HCT116 (cell line): ENCODE data around the gene WDR48. TPM values are rescaled to one million over a fixed set of nuclear protein-coding genes. Genes with fewer than 3 reads are reported as not detected.

ENCODE experiments used
- ATAC-seq: fragments of 200-7000 bp; cut with Tn5 transposase; 2 replicates; pipeline ENCODE4 v1.9.1; 2020; ENCODE audit warnings: mild to moderate bottlenecking, moderate library complexity
- BruUV-seq: library from RNA; stranded (reverse); fragments of 400-500 nt; replicated peaks from 2 replicates; lab custom pipeline; 2021; lab: Mats Ljungman, UMichigan
- CTCF ChIA-PET: fragments of 300-600 bp; sonication (Branson Sonifier 250); formaldehyde crosslinking; loops from one replicate; lab custom pipeline; 2021; ENCODE audit warnings: antibody characterized with exemption; lab: Charles Lee
- POLR2A ChIA-PET: fragments of 300-600, 350-600 bp; sonication (Branson Sonifier 250); formaldehyde crosslinking; loops from one replicate; lab custom pipeline; 2021; ENCODE audit warnings: antibody characterized with exemption; lab: Charles Lee
- RAD21 ChIA-PET, 2 experiments: fragments of 300-600 bp; sonication (Branson Sonifier 250); formaldehyde crosslinking; loops; one replicate each; lab custom pipeline; 2023; ENCODE audit warnings: low total read pairs in 2 of 2; ENCODE audit not compliant: uncharacterized antibody in 2 of 2, unreplicated experiment in 2 of 2, low non-redundant PET in 1 of 2; lab: Charles Lee
- DNase-seq: peaks from one replicate; pipeline ENCODE4 v3.0.0-alpha.2; 2010; ENCODE audit warnings: low read depth, low spot score
- H2AFZ ChIP-seq: fragments of 200-600 bp; shearing (Covaris generic), sonication (generic); 2 replicates; pipeline ENCODE4 v1.6.1; 2017; ENCODE audit warnings: low read depth, mixed run types, mixed read lengths, antibody characterized with exemption, low read length; ENCODE audit not compliant: poor library complexity, severe bottlenecking
- H3K27ac ChIP-seq: 2 replicates; pipeline ENCODE4 v1.5.1; 2012; ENCODE audit warnings: low read depth, low read length
- H3K27me3 ChIP-seq: fragments of 200-600 bp; sonication (generic); 2 replicates; pipeline ENCODE4 v1.6.1; 2016; ENCODE audit warnings: mixed run types, low read length, mixed read lengths; ENCODE audit not compliant: insufficient read depth
- H3K36me3 ChIP-seq, 2 experiments: fragments of 200-500 bp in 1 of 2; fragments of 200-600 bp in 1 of 2; sonication (Bioruptor generic) in 1 of 2; sonication (generic) in 1 of 2; 2 replicates each; pipeline versions ENCODE4 v1.5.1 to v1.6.1; 2014 to 2016; ENCODE audit warnings: low read length in 2 of 2, inconsistent platforms in 1 of 2, mixed read lengths in 1 of 2, mixed run types in 1 of 2; ENCODE audit not compliant: insufficient read depth in 2 of 2, control insufficient read depth in 1 of 2
- H3K4me1 ChIP-seq, 2 experiments: fragments of 200-600 bp in 1 of 2; sonication (generic) in 1 of 2; 2 replicates each; pipeline versions ENCODE4 v1.5.1 to v1.6.1; 2012 to 2017; ENCODE audit warnings: low read length in 2 of 2, inconsistent platforms in 1 of 2, mild to moderate bottlenecking in 1 of 2, mixed read lengths in 1 of 2, mixed run types in 1 of 2, moderate library complexity in 1 of 2; ENCODE audit not compliant: insufficient read depth in 2 of 2, control insufficient read depth in 1 of 2
- H3K4me2 ChIP-seq: fragments of 200-600 bp; sonication (generic); 2 replicates; pipeline ENCODE4 v1.6.1; 2017; ENCODE audit warnings: mixed run types, low read length, mixed read lengths
- H3K4me3 ChIP-seq, 2 experiments: fragments of 200-600 bp in 1 of 2; sonication (generic) in 1 of 2; replicated peaks in 1 of 2; 2 replicates each; pipeline ENCODE4 v1.5.1; 2011 to 2016; ENCODE audit warnings: low read length in 2 of 2, control low read depth in 1 of 2, low read depth in 1 of 2, mild to moderate bottlenecking in 1 of 2, mixed read lengths in 1 of 2, mixed run types in 1 of 2
- H3K79me2 ChIP-seq: fragments of 200-600 bp; sonication (generic); 2 replicates; pipeline ENCODE4 v1.6.1; 2017; ENCODE audit warnings: mild to moderate bottlenecking, mixed run types, low read length, moderate library complexity, mixed read lengths; ENCODE audit not compliant: insufficient read depth
- H3K9ac ChIP-seq: fragments of 200-600 bp; sonication (generic); 2 replicates; pipeline ENCODE4 v1.6.1; 2016; ENCODE audit warnings: low read length, mixed read lengths
- H3K9me2 ChIP-seq: fragments of 200-600 bp; sonication (generic), shearing (Covaris generic); 2 replicates; pipeline ENCODE4 v1.6.1; 2017; ENCODE audit warnings: mixed run types, mild to moderate bottlenecking, moderate library complexity; ENCODE audit not compliant: insufficient read depth
- H3K9me3 ChIP-seq, 2 experiments: fragments of 200-500 bp in 1 of 2; fragments of 200-600 bp in 1 of 2; sonication (Bioruptor generic) in 1 of 2; sonication (generic) in 1 of 2; 2 replicates each; pipeline ENCODE4 v1.6.1; 2014 to 2017; ENCODE audit warnings: low read length in 2 of 2, mixed read lengths in 2 of 2, inconsistent platforms in 1 of 2, low read depth in 1 of 2, mild to moderate bottlenecking in 1 of 2, mixed run types in 1 of 2, moderate library complexity in 1 of 2; ENCODE audit not compliant: control insufficient read depth in 1 of 2, insufficient read depth in 1 of 2
- H4K20me1 ChIP-seq: fragments of 200-600 bp; sonication (generic), shearing (Covaris generic); 2 replicates; pipeline ENCODE4 v1.6.1; 2017; ENCODE audit warnings: mixed run types, mild to moderate bottlenecking, moderate library complexity; ENCODE audit not compliant: insufficient read depth
- ATF3 ChIP-seq: IDR thresholded peaks from 2 replicates; pipeline ENCODE4 v1.6.1; 2012
- CBX3 ChIP-seq: IDR thresholded peaks from 2 replicates; pipeline ENCODE4 v1.6.1; 2012; ENCODE audit warnings: low read depth
- CEBPB ChIP-seq: IDR thresholded peaks from 2 replicates; pipeline ENCODE4 v1.6.1; 2012; ENCODE audit warnings: low read depth
- EGR1 ChIP-seq: IDR thresholded peaks from 2 replicates; pipeline ENCODE4 v1.6.1; 2012; ENCODE audit warnings: low read depth
- EZH2 ChIP-seq: fragments of 200-600 bp; sonication (generic); IDR thresholded peaks from 2 replicates; pipeline ENCODE4 v1.6.1; 2017; ENCODE audit warnings: antibody characterized with exemption, mixed run types
- EZH2phosphoT487 ChIP-seq: fragments of 200-600 bp; IDR thresholded peaks from 2 replicates; pipeline ENCODE4 v1.6.1; 2018; ENCODE audit warnings: antibody characterized with exemption, borderline replicate concordance
- POLR2A ChIP-seq: IDR thresholded peaks from 2 replicates; pipeline ENCODE4 v1.7.0; 2011; ENCODE audit warnings: borderline replicate concordance; ENCODE audit not compliant: insufficient read depth, insufficient read length; ENCODE audit errors: extremely low read depth
- POLR2AphosphoS5 ChIP-seq: IDR thresholded peaks from 2 replicates; pipeline ENCODE4 v1.6.1; 2011; ENCODE audit warnings: mild to moderate bottlenecking, low read depth, low read length, moderate library complexity
- RAD21 ChIP-seq: IDR thresholded peaks from 2 replicates; pipeline ENCODE4 v1.6.1; 2012; ENCODE audit warnings: low read depth, mild to moderate bottlenecking
- SIN3A ChIP-seq: IDR thresholded peaks from 2 replicates; pipeline ENCODE4 v1.6.1; 2012; ENCODE audit warnings: low read depth
- TCF7L2 ChIP-seq: IDR thresholded peaks from 2 replicates; pipeline ENCODE4 v1.7.0; 2011; ENCODE audit warnings: borderline replicate concordance, inconsistent platforms; ENCODE audit not compliant: insufficient read depth, insufficient read length; ENCODE audit errors: extremely low read depth
- ZFX ChIP-seq: fragments of 450-650 bp; IDR thresholded peaks from 2 replicates; pipeline ENCODE4 v1.6.1; 2017
- intact Hi-C: fragments of 100-400 bp; cut with micrococcal nuclease; formaldehyde crosslinking; loops from 2 replicates; pipeline ENCODE4 v1.10.0; 2022
- total RNA-seq: library from RNA; stranded (reverse); gene quantifications from one replicate; pipeline ENCODE4 v1.2.1, GENCODE V29; 2021; ENCODE audit not compliant: unreplicated experiment

The WDR48 gene
- total RNA-seq, 1 experiment from 2014 or later = 35.6 TPM

- intact Hi-C loops = no loop called here
- CTCF ChIA-PET = interaction anchor here (2.0 kb wide), 1 partner anchor 192 kb away, joined by 12 read pairs; no protein-coding TSS in a partner anchor
- no peak for DNase-seq
- peaks cover 6 to 28% of the 10 kb centered on the region in 2 experiments for H3K36me3 ChIP-seq
- H3K9me2 ChIP-seq = no peaks in the 10 kb centered on the region
- no peak for TF ChIP-seq POLR2AphosphoS5
- TF ChIP-seq TCF7L2 = no peak
- no peak for TF ChIP-seq ATF3
- no peak for ATAC-seq
- BruUV-seq = no TSS peak
- RAD21 ChIA-PET = no interaction called here
- no peaks in the 10 kb centered on the region for H3K27me3 ChIP-seq
- H3K79me2 ChIP-seq = no peaks in the 10 kb centered on the region
- no peak overlapping the region for H3K4me3 ChIP-seq
- H3K9me3 ChIP-seq = no peaks in the 10 kb centered on the region
- no peak overlapping the region for H2AFZ ChIP-seq
- H3K4me2 ChIP-seq = no peak overlapping the region
- no peaks in the 10 kb centered on the region for H3K4me1 ChIP-seq
- POLR2A ChIA-PET = no interaction called here
- no peak overlapping the region for H3K27ac ChIP-seq
- H4K20me1 ChIP-seq = no peaks in the 10 kb centered on the region
- no peak overlapping the region for H3K9ac ChIP-seq
Observed at GRCh38 chr3:39095778-39096177, 44.0 kb downstream of the WDR48 start.

DNA sequence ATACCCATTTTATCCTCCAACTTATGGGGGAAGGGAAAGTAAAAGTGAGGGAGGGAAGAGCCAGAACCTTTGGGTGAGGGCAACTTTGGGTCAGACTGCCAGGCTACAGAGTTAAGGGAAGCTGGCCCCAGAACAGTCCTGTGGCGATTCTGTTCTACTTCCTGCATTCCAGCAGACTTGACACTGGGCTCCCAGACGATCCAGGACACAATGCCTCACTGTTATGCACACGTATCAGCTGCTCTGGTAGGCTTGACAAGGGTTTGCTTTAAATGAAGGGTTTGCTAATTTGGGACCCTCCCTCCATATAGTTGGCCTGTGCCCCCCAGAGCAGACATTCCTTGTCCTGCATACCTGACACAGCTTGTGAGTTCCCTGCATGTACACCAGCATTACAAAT is 45.0 kb downstream of the WDR48 start:
- RAD21 ChIA-PET = no interaction called here
- Histone ChIP-seq H2AFZ (no peak overlapping the region), H3K9me3 (no peaks in the 10 kb centered on the region), H3K79me2 (no peaks in the 10 kb centered on the region), H3K4me2 (no peak overlapping the region), H3K9me2 (no peaks in the 10 kb centered on the region), H3K27me3 (no peaks in the 10 kb centered on the region), H4K20me1 (no peaks in the 10 kb centered on the region), H3K4me1 (no peaks in the 10 kb centered on the region), H3K4me3 (no peak overlapping the region), H3K9ac (no peak overlapping the region), H3K36me3 (peaks cover 6 to 28% of the 10 kb centered on the region in 2 experiments), H3K27ac (no peak overlapping the region)
- intact Hi-C loops = no loop called here
- TF ChIP-seq POLR2A (no peak), CBX3 (no peak), SIN3A (no peak), RAD21 (no peak), ZFX (no peak), POLR2AphosphoS5 (no peak), EZH2 (no peak), CEBPB (no peak), EZH2phosphoT487 (no peak), EGR1 (no peak), ATF3 (no peak)
- TSS peak; percentile 14 for BruUV-seq
- DNase-seq (no peak), ATAC-seq (no peak)
- CTCF ChIA-PET = interaction anchor here (2.0 kb wide), 1 partner anchor 191 kb away, joined by 12 read pairs; no protein-coding TSS in a partner anchor
- POLR2A ChIA-PET = no interaction called here
